Choroid plexus epithelial cell (primary cell): ENCODE measurements around the gene ZFAND2B.
"Not testable (repeated sequence)": the region's sequence is repeated elsewhere in the genome, so short reads cannot be mapped to it uniquely, and the experiment has no call there.

Experiments
- DNase-seq: peaks from one replicate; pipeline ENCODE4 v3.0.0-alpha.2; 2010; ENCODE audit warnings: low read depth
- H3K4me3 ChIP-seq: 2 replicates; pipeline ENCODE4 v1.5.1; 2011; ENCODE audit warnings: low read depth, mild to moderate bottlenecking, control low read depth, low read length, moderate library complexity
- CTCF ChIP-seq: conservative IDR thresholded peaks from 2 replicates; pipeline ENCODE4 v1.5.1; 2011; ENCODE audit warnings: low read depth, mild to moderate bottlenecking, control low read depth, inconsistent platforms, low read length, moderate library complexity

Gene ZFAND2B

GRCh38 chr2:219253753-219254589, 47.4 kb downstream of the ZFAND2B start, which contains the start of gene TUBA4A:
TSS of gene TUBA4A (minus strand) at chr2:219253918. CDS start at chr2:219253858, 60 bp downstream.
- TF ChIP-seq CTCF: no peak
- peak within 1 kb of the TSS; percentile 60 for H3K4me3 ChIP-seq
- peak; percentile 55 for DNase-seq

- no peak for TF ChIP-seq CTCF
- no peak for DNase-seq
- H3K4me3 ChIP-seq: peak overlapping the region; percentile 60
These were observed 48.1 kb downstream of the ZFAND2B start for GRCh38 chr2:219254590-219255201.

GRCh38 chr2:219258942-219259341, 52.4 kb downstream of the ZFAND2B start:
- H3K4me3 ChIP-seq, DNase-seq: not testable (repeated sequence)
